ENCODE data around the gene SIRT4.

- TF ChIP-seq, protein P1, sequence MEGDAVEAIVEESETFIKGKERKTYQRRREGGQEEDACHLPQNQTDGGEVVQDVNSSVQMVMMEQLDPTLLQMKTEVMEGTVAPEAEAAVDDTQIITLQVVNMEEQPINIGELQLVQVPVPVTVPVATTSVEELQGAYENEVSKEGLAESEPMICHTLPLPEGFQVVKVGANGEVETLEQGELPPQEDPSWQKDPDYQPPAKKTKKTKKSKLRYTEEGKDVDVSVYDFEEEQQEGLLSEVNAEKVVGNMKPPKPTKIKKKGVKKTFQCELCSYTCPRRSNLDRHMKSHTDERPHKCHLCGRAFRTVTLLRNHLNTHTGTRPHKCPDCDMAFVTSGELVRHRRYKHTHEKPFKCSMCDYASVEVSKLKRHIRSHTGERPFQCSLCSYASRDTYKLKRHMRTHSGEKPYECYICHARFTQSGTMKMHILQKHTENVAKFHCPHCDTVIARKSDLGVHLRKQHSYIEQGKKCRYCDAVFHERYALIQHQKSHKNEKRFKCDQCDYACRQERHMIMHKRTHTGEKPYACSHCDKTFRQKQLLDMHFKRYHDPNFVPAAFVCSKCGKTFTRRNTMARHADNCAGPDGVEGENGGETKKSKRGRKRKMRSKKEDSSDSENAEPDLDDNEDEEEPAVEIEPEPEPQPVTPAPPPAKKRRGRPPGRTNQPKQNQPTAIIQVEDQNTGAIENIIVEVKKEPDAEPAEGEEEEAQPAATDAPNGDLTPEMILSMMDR (conservative IDR thresholded peaks at IDR 0.05; ENCODE audit: low read length), result peak; percentile 68
- no peak for TF ChIP-seq EZH2phosphoT487 (IDR thresholded peaks at IDR 0.05; ENCODE audit: borderline replicate concordance)
Measured at GRCh38 chr12:120317224-120318105, 15.3 kb downstream of the SIRT4 start.
